Sigmoid colon (tissue), 3 donors: ENCODE data around the gene MRGPRF.

Experiments
- POLR2A ChIP-seq, 2 donors: fragments of 450-650 bp; IDR thresholded peaks; one replicate each; pipeline ENCODE4 v1.6.1; 2016; ENCODE audit warnings: antibody characterized with exemption in 2 of 2, mild to moderate bottlenecking in 2 of 2, moderate library complexity in 2 of 2
- TF ChIP-seq, protein P1 (sequence below), 4 experiments: fragments of 450-650 bp in 3 of 4; fragments of 200-600 bp in 1 of 4; IDR thresholded peaks; one replicate each; pipeline ENCODE4 v1.5.1; 2016 to 2019; ENCODE audit warnings: antibody characterized with exemption in 4 of 4, mild to moderate bottlenecking in 3 of 4, moderate library complexity in 2 of 4

- TF ChIP-seq, protein P1, sequence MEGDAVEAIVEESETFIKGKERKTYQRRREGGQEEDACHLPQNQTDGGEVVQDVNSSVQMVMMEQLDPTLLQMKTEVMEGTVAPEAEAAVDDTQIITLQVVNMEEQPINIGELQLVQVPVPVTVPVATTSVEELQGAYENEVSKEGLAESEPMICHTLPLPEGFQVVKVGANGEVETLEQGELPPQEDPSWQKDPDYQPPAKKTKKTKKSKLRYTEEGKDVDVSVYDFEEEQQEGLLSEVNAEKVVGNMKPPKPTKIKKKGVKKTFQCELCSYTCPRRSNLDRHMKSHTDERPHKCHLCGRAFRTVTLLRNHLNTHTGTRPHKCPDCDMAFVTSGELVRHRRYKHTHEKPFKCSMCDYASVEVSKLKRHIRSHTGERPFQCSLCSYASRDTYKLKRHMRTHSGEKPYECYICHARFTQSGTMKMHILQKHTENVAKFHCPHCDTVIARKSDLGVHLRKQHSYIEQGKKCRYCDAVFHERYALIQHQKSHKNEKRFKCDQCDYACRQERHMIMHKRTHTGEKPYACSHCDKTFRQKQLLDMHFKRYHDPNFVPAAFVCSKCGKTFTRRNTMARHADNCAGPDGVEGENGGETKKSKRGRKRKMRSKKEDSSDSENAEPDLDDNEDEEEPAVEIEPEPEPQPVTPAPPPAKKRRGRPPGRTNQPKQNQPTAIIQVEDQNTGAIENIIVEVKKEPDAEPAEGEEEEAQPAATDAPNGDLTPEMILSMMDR (IDR thresholded peaks at IDR 0.05), result no peak
- no peak for TF ChIP-seq POLR2A (IDR thresholded peaks at IDR 0.05)
Observed at GRCh38 chr11:68999093-68999747, 13.8 kb downstream of the MRGPRF start.
